ENCODE results near the gene PKDCC. TPM values are rescaled to one million over a fixed set of nuclear protein-coding genes. Genes with fewer than 3 reads are reported as not detected.
"Not testable (repeated sequence)": the region's sequence is repeated elsewhere in the genome, so short reads cannot be mapped to it uniquely, and the experiment has no call there.

The PKDCC gene
- total and polyA plus RNA-seq, 9 donors: 58.5 to 576 (median 257) TPM

GRCh38 chr2:42076357-42077225, 28.8 kb downstream of the PKDCC start:
- Histone ChIP-seq H3K9me3 (no peaks in the 10 kb centered on the region), H3K4me3 (no peak overlapping the region), H3K36me3 (no peaks in the 10 kb centered on the region), H3K4me1 (ENCODE audit: insufficient read depth) (peaks cover 9% of the 10 kb centered on the region), H3K27me3 (no peaks in the 10 kb centered on the region), H3K27ac (no peak overlapping the region)
- 91 to 93% (median 93%) methylated on average over 10 of the region's 10 CpGs for WGBS, 3 donors
- no peak for TF ChIP-seq CTCF (IDR thresholded peaks at IDR 0.05)
- no peak for TF ChIP-seq EP300 (IDR thresholded peaks at IDR 0.05)
- no peak for TF ChIP-seq POLR2A (IDR thresholded peaks at IDR 0.05)
- no peak for DNase-seq
- intact Hi-C loops (cut with DNase I): no loop called here

GRCh38 chr2:42077343-42077742, 29.5 kb downstream of the PKDCC start:
- WGBS, 3 donors: 88 to 95% (median 90%) methylated on average over 2 of the region's 2 CpGs
- no peak overlapping the region for H3K4me3 ChIP-seq
- intact Hi-C loops (cut with DNase I): no loop called here
- TF ChIP-seq POLR2A (IDR thresholded peaks at IDR 0.05) (no peak), EP300 (IDR thresholded peaks at IDR 0.05) (no peak), CTCF (IDR thresholded peaks at IDR 0.05) (no peak)
- no peaks in the 10 kb centered on the region for H3K36me3 ChIP-seq
- H3K27ac ChIP-seq: no peak overlapping the region
- H3K27me3 ChIP-seq: no peaks in the 10 kb centered on the region
- H3K9me3 ChIP-seq: no peaks in the 10 kb centered on the region
- no peak for DNase-seq
- peaks cover 6% of the 10 kb centered on the region for H3K4me1 ChIP-seq (ENCODE audit: insufficient read depth)

- intact Hi-C loops (cut with DNase I): no loop called here
- no peaks in the 10 kb centered on the region for H3K36me3 ChIP-seq
- DNase-seq: no peak
- no peaks in the 10 kb centered on the region for H3K27me3 ChIP-seq
- no peak overlapping the region for H3K27ac ChIP-seq
- no peak for TF ChIP-seq EP300 (IDR thresholded peaks at IDR 0.05)
- H3K9me3 ChIP-seq: no peaks in the 10 kb centered on the region
- 60 to 64% (median 62%) methylated on average over 3 of the region's 3 CpGs for WGBS, 3 donors
- no peak overlapping the region for H3K4me3 ChIP-seq
- H3K4me1 ChIP-seq (ENCODE audit: insufficient read depth): peaks cover 7% of the 10 kb centered on the region
These were observed 32.0 kb downstream of the PKDCC start for GRCh38 chr2:42079737-42080287.

- H3K27me3 ChIP-seq; H3K4me3 ChIP-seq; H3K36me3 ChIP-seq; intact Hi-C loops (cut with DNase I); DNase-seq; H3K9me3 ChIP-seq; H3K4me1 ChIP-seq (ENCODE audit: insufficient read depth); H3K27ac ChIP-seq: not testable (repeated sequence)
- WGBS, 3 donors: 98 to 99% (median 99%) methylated on average over 4 of the region's 4 CpGs
These were observed 33.3 kb downstream of the PKDCC start for GRCh38 chr2:42081151-42081550.

GRCh38 chr2:42082016-42082415, 34.2 kb downstream of the PKDCC start:
- H3K27ac ChIP-seq: no peak overlapping the region
- 94 to 100% (median 96%) methylated on average over 2 of the region's 2 CpGs for WGBS, 3 donors
- H3K9me3 ChIP-seq: no peaks in the 10 kb centered on the region
- H3K36me3 ChIP-seq: no peaks in the 10 kb centered on the region
- H3K4me3 ChIP-seq: no peak overlapping the region
- DNase-seq: no peak
- no peaks in the 10 kb centered on the region for H3K27me3 ChIP-seq
- peaks cover 8% of the 10 kb centered on the region for H3K4me1 ChIP-seq (ENCODE audit: insufficient read depth)
- intact Hi-C loops (cut with DNase I): no loop called here
- TF ChIP-seq POLR2A (IDR thresholded peaks at IDR 0.05) (no peak), CTCF (IDR thresholded peaks at IDR 0.05) (no peak), EP300 (IDR thresholded peaks at IDR 0.05) (no peak)

Measured in ovary (tissue), 9 donors.